Loucy (cell line): Measurements from ENCODE around the gene TOMM40L.

ENCODE experiments used
- H2AFZ ChIP-seq: fragments of 200-600 bp; sonication (generic); 2 replicates; pipeline ENCODE4 v1.6.0; 2016; ENCODE audit warnings: antibody characterized with exemption, mild to moderate bottlenecking, low read length, moderate library complexity
- H3F3A ChIP-seq: fragments of 200-600 bp; 2 replicates; pipeline ENCODE4 v1.6.0; 2016; ENCODE audit warnings: antibody characterized with exemption, low read depth, mild to moderate bottlenecking
- H3K27me3 ChIP-seq: fragments of 200-600 bp; sonication (generic); 2 replicates; pipeline ENCODE4 v1.6.1; 2014; ENCODE audit warnings: low read length, mild to moderate bottlenecking; ENCODE audit not compliant: insufficient read depth, poor library complexity, severe bottlenecking
- H3K36me3 ChIP-seq: fragments of 200-600 bp; sonication (generic); 2 replicates; pipeline ENCODE4 v1.6.1; 2016; ENCODE audit warnings: low read length; ENCODE audit not compliant: insufficient read depth
- H3K4me1 ChIP-seq: fragments of 200-600 bp; sonication (generic); 2 replicates; pipeline ENCODE4 v1.5.1; 2014; ENCODE audit warnings: low read length, mild to moderate bottlenecking; ENCODE audit not compliant: insufficient read depth, poor library complexity, severe bottlenecking
- H3K4me2 ChIP-seq: fragments of 200-600 bp; sonication (generic); 2 replicates; pipeline ENCODE4 v1.6.0; 2014; ENCODE audit warnings: antibody characterized with exemption, low read length, low read depth, mild to moderate bottlenecking; ENCODE audit not compliant: poor library complexity, severe bottlenecking
- H3K4me3 ChIP-seq: fragments of 200-600 bp; sonication (generic); 2 replicates; pipeline ENCODE4 v1.5.1; 2014; ENCODE audit warnings: low read length, mild to moderate bottlenecking, mixed read lengths; ENCODE audit not compliant: poor library complexity, severe bottlenecking
- H3K79me2 ChIP-seq: fragments of 200-600 bp; sonication (generic); 2 replicates; pipeline ENCODE4 v1.6.1; 2014; ENCODE audit warnings: low read length; ENCODE audit not compliant: insufficient read depth
- H3K9ac ChIP-seq: fragments of 200-600 bp; sonication (generic); 2 replicates; pipeline ENCODE4 v1.6.0; 2014; ENCODE audit warnings: mild to moderate bottlenecking, low read depth, low read length, moderate library complexity; ENCODE audit not compliant: poor library complexity, severe bottlenecking
- H3K9me2 ChIP-seq: fragments of 200-600 bp; sonication (generic); replicated peaks from 2 replicates; pipeline ENCODE4 v1.6.1; 2016; ENCODE audit warnings: low read depth, low read length, mixed read lengths
- H3K9me3 ChIP-seq: fragments of 200-600 bp; sonication (generic); 2 replicates; pipeline ENCODE4 v1.6.1; 2014; ENCODE audit warnings: mild to moderate bottlenecking, antibody characterized with exemption, low read length, low read depth; ENCODE audit not compliant: insufficient read depth
- H4K20me1 ChIP-seq: fragments of 200-600 bp; sonication (generic); 2 replicates; pipeline ENCODE4 v1.6.0; 2014; ENCODE audit warnings: antibody characterized with exemption, low read length, mild to moderate bottlenecking; ENCODE audit not compliant: insufficient read depth, poor library complexity, severe bottlenecking
- CTCF ChIP-seq: fragments of 200-600 bp; sonication (generic); conservative IDR thresholded peaks from 2 replicates; pipeline ENCODE4 v1.5.1; 2014; ENCODE audit warnings: mild to moderate bottlenecking, antibody characterized with exemption, low read length
- EZH2phosphoT487 ChIP-seq: fragments of 200-600 bp; IDR thresholded peaks from 2 replicates; pipeline ENCODE4 v1.6.1; 2018; ENCODE audit warnings: antibody characterized with exemption, mild to moderate bottlenecking, moderate library complexity, borderline replicate concordance

The TOMM40L gene

GRCh38 chr1:161267321-161267720 is 41.5 kb downstream of the TOMM40L start:
- Histone ChIP-seq H3K4me1 (peaks cover 8% of the 10 kb centered on the region), H3K4me2 (no peak overlapping the region), H3K9me2 (no peaks in the 10 kb centered on the region), H3K27me3 (no peaks in the 10 kb centered on the region), H3F3A (no peaks in the 10 kb centered on the region), H3K9me3 (no peaks in the 10 kb centered on the region), H4K20me1 (no peaks in the 10 kb centered on the region), H2AFZ (no peak overlapping the region), H3K36me3 (no peaks in the 10 kb centered on the region), H3K9ac (no peak overlapping the region), H3K4me3 (no peak overlapping the region), H3K79me2 (no peaks in the 10 kb centered on the region)
- TF ChIP-seq EZH2phosphoT487 (no peak), CTCF (no peak)

- Histone ChIP-seq H3K79me2 (no peaks in the 10 kb centered on the region), H2AFZ (no peak overlapping the region), H3K9ac (no peak overlapping the region), H3K27me3 (no peaks in the 10 kb centered on the region), H3K9me2 (no peaks in the 10 kb centered on the region), H4K20me1 (no peaks in the 10 kb centered on the region), H3K36me3 (no peaks in the 10 kb centered on the region), H3K4me3 (no peak overlapping the region), H3K4me1 (no peaks in the 10 kb centered on the region), H3K9me3 (no peaks in the 10 kb centered on the region), H3F3A (no peaks in the 10 kb centered on the region), H3K4me2 (no peak overlapping the region)
- TF ChIP-seq EZH2phosphoT487 (no peak), CTCF (no peak)
Measured at GRCh38 chr1:161273402-161273801, 47.5 kb downstream of the TOMM40L start.

- no peaks in the 10 kb centered on the region for H3K4me1 ChIP-seq
- H3K9ac ChIP-seq: no peak overlapping the region
- H3K4me3 ChIP-seq: no peak overlapping the region
- no peaks in the 10 kb centered on the region for H4K20me1 ChIP-seq
- no peak overlapping the region for H3K4me2 ChIP-seq
- no peak overlapping the region for H2AFZ ChIP-seq
- H3K27me3 ChIP-seq: no peaks in the 10 kb centered on the region
- H3K9me2 ChIP-seq: no peaks in the 10 kb centered on the region
- H3K9me3 ChIP-seq: no peaks in the 10 kb centered on the region
- TF ChIP-seq CTCF (no peak), EZH2phosphoT487 (no peak)
- H3F3A ChIP-seq: no peaks in the 10 kb centered on the region
- H3K36me3 ChIP-seq: no peaks in the 10 kb centered on the region
- no peaks in the 10 kb centered on the region for H3K79me2 ChIP-seq
Measured at GRCh38 chr1:161274874-161275273, 49.0 kb downstream of the TOMM40L start.
